Pancreas (tissue), 10 donors: ENCODE results near the gene RASA3. TPM values are rescaled to one million over a fixed set of nuclear protein-coding genes. Genes with fewer than 3 reads are reported as not detected.

Experiments
- ATAC-seq, 4 donors: fragments of 200-7000 bp; cut with Tn5 transposase; one replicate each; pipeline versions ENCODE4 v1.8.0 to v1.9.1; 2020; ENCODE audit warnings: mild to moderate bottlenecking in 4 of 4, moderate library complexity in 4 of 4
- DNase-seq, 6 donors: peaks; one replicate each; pipeline ENCODE4 v3.0.0-alpha.2; 2020
- FAIRE-seq: peaks from 2 replicates; lab custom pipeline; 2012; peaks lifted over from hg19 to GRCh38; lab: Jason Lieb, UNC
- H3K27ac ChIP-seq, 4 donors: fragments of 200-600 bp; sonication (generic); 1 replicate in 3 of 4; 2 replicates in 1 of 4; pipeline versions ENCODE4 v1.5.0 to v1.8.0; 2020
- H3K27me3 ChIP-seq, 4 donors: fragments of 200-600 bp; one replicate each; pipeline ENCODE4 v1.8.0; 2021
- H3K36me3 ChIP-seq, 3 donors: fragments of 200-600 bp; sonication (generic) in 1 of 3; one replicate each; pipeline versions ENCODE4 v1.5.0 to v1.8.0; 2020 to 2021
- H3K4me1 ChIP-seq, 3 donors: fragments of 200-600 bp; one replicate each; pipeline ENCODE4 v1.8.0; 2021
- H3K4me3 ChIP-seq, 4 donors: fragments of 200-600 bp; sonication (generic) in 2 of 4; one replicate each; pipeline versions ENCODE4 v1.5.0 to v1.8.0; 2020 to 2021
- H3K9me3 ChIP-seq, 4 donors: fragments of 200-600 bp; one replicate each; pipeline ENCODE4 v1.8.0; 2021
- CTCF ChIP-seq, 4 donors: fragments of 200-600 bp; sonication (generic) in 3 of 4; IDR thresholded peaks; one replicate each; pipeline versions ENCODE4 v1.5.0 to v1.8.0; 2021; ENCODE audit warnings: antibody characterized with exemption in 4 of 4
- WGBS, 2 donors: extraction: QIAGEN DNeasy Blood & Tissue Kit; methylation state at CpG; one replicate each; pipeline ENCODE4 v1.1.7; 2013; 5-methylcytosine and 5-hydroxymethylcytosine counted together
- intact Hi-C, 3 donors: fragments of 100-400 bp; cut with DNase I; formaldehyde crosslinking; loops; one replicate each; pipeline versions ENCODE4 v1.11.1 to v1.14.2; 2022
- polyA plus RNA-seq, 2 donors: library from polyadenylated mRNA; stranded (reverse); fragments of 200-250 nt; gene quantifications; one replicate each; pipeline ENCODE4 v1.2.3, GENCODE V29; 2013
- total RNA-seq, 6 donors: library from RNA; stranded (reverse); fragmentation: NEBNext Ultra II Directional in 4 of 6; extraction: Animal tissue kit (Norgen Biotek cat#: 25700) in 4 of 6; gene quantifications; one replicate each; pipeline versions ENCODE4 v1.2.1 to v1.2.4, GENCODE V29; 2021 to 2023
- donor health status: healthy with polysubstance abuse.
- donor health status: DM: no; HTN: no; CAD: no; lungs with moderate emphysema.
- donor health status: DM: no; HTN: no; CAD: no.
- donor health status: control.
- donor health status: control.
- donor health status: Bipolar disorder and iron deficiency.
- donor health status: DM: yes; HTN: yes; CAD: no.
- donor health status: DM: no; HTN: no; CAD: no.
- donor health status: DM: no; HTN: no; CAD: no.
- donor health status: DM: yes; HTN: yes; CAD: no.

Gene RASA3
- total and polyA plus RNA-seq, 8 donors = 5.7 to 11.2 (median 9.1) TPM

GRCh38 chr13:114023716-114024602 is 108.5 kb downstream of the RASA3 start:
- Histone ChIP-seq H3K4me3 (no peak overlapping the region), H3K27ac (no peak overlapping the region), H3K4me1 (no peaks in the 10 kb centered on the region), H3K9me3 (no peaks in the 10 kb centered on the region), H3K36me3 (no peaks in the 10 kb centered on the region), H3K27me3 (no peaks in the 10 kb centered on the region)
- intact Hi-C loops = no loop called here
- no peak for ATAC-seq
- peak in 2 of 6 donors; percentile 14 to 74 for DNase-seq
- no peak for TF ChIP-seq CTCF (IDR thresholded peaks at IDR 0.05)
- WGBS, 2 donors = 94 to 95% methylated on average over 35 of the region's 35 CpGs
- no peak for FAIRE-seq

GRCh38 chr13:114022876-114023275 is 109.5 kb downstream of the RASA3 start:
- FAIRE-seq (no peak), ATAC-seq (no peak), DNase-seq (peak in 2 of 6 donors; percentile 13 to 42)
- Histone ChIP-seq H3K27me3 (no peaks in the 10 kb centered on the region), H3K4me1 (no peaks in the 10 kb centered on the region), H3K9me3 (no peaks in the 10 kb centered on the region), H3K4me3 (no peak overlapping the region), H3K27ac (no peak overlapping the region), H3K36me3 (no peaks in the 10 kb centered on the region)
- TF ChIP-seq CTCF (IDR thresholded peaks at IDR 0.05) = no peak
- intact Hi-C loops = no loop called here
- 87 to 95% methylated on average over 12 of the region's 12 CpGs for WGBS, 2 donors

GRCh38 chr13:114022309-114022669 is 110.1 kb downstream of the RASA3 start:
- ATAC-seq (no peak), DNase-seq (peak in 2 of 6 donors; percentile 8 to 27), FAIRE-seq (no peak)
- Histone ChIP-seq H3K4me1 (no peaks in the 10 kb centered on the region), H3K4me3 (no peak overlapping the region), H3K27me3 (no peaks in the 10 kb centered on the region), H3K9me3 (no peaks in the 10 kb centered on the region), H3K27ac (no peak overlapping the region), H3K36me3 (no peaks in the 10 kb centered on the region)
- WGBS, 2 donors = 89 to 90% methylated on average over 9 of the region's 9 CpGs
- intact Hi-C loops = no loop called here
- no peak for TF ChIP-seq CTCF (IDR thresholded peaks at IDR 0.05)

GRCh38 chr13:114021464-114022308 is 110.7 kb downstream of the RASA3 start:
- intact Hi-C loops = no loop called here
- no peak for TF ChIP-seq CTCF (IDR thresholded peaks at IDR 0.05)
- WGBS, 2 donors = 87 to 88% methylated on average over 25 of the region's 25 CpGs
- ATAC-seq (no peak), FAIRE-seq (no peak), DNase-seq (peak in 2 of 6 donors; percentile 7 to 35)
- no peaks in the 10 kb centered on the region for H3K27me3 ChIP-seq
- no peak overlapping the region for H3K27ac ChIP-seq
- H3K4me1 ChIP-seq = no peaks in the 10 kb centered on the region
- no peaks in the 10 kb centered on the region for H3K36me3 ChIP-seq
- H3K9me3 ChIP-seq = no peaks in the 10 kb centered on the region
- no peak overlapping the region for H3K4me3 ChIP-seq
